Activated B cell treated with CpG ODN at 0.5 μM for 24 hours (primary cell): ENCODE measurements around the gene MYORG. TPM values are rescaled to one million over a fixed set of nuclear protein-coding genes. Genes with fewer than 3 reads are reported as not detected.

Source experiments
- ATAC-seq: fragments of 200-7000 bp; cut with Tn5 transposase; one replicate; pipeline ENCODE4 v1.10.0; 2021; ENCODE audit warnings: low read depth, mild to moderate bottlenecking, moderate library complexity
- CTCF ChIA-PET: fragments of 350-600 bp; sonication (Branson Sonifier 250); formaldehyde crosslinking; loops from one replicate; lab custom pipeline; 2021; ENCODE audit warnings: antibody characterized with exemption; lab: Charles Lee
- POLR2A ChIA-PET: fragments of 350-600 bp; sonication (Branson Sonifier 250); formaldehyde crosslinking; loops from one replicate; lab custom pipeline; 2021; ENCODE audit warnings: antibody characterized with exemption; lab: Charles Lee
- DNase-seq: peaks from one replicate; pipeline ENCODE4 v3.0.0; 2022
- H3K27ac Mint-ChIP-seq: one replicate; pipeline ENCODE4 v1.8.0; 2020; ENCODE audit warnings: mixed read lengths
- H3K27me3 Mint-ChIP-seq: one replicate; pipeline ENCODE4 v1.8.0; 2021; ENCODE audit warnings: mixed read lengths
- H3K36me3 Mint-ChIP-seq: one replicate; pipeline ENCODE4 v1.8.0; 2021; ENCODE audit warnings: low read depth, mixed read lengths
- H3K4me1 Mint-ChIP-seq: one replicate; pipeline ENCODE4 v1.8.0; 2021; ENCODE audit warnings: mixed read lengths
- H3K4me3 Mint-ChIP-seq: one replicate; pipeline ENCODE4 v1.8.0; 2020; ENCODE audit warnings: mild to moderate bottlenecking, mixed read lengths
- H3K9me3 Mint-ChIP-seq: one replicate; pipeline ENCODE4 v1.8.0; 2020; ENCODE audit warnings: mixed read lengths
- intact Hi-C: fragments of 100-400 bp; cut with micrococcal nuclease; formaldehyde crosslinking; loops from one replicate; pipeline ENCODE4 v1.15.1; 2024
- total RNA-seq: library from RNA; stranded (reverse); gene quantifications from 2 replicates; pipeline ENCODE4 v1.2.3, GENCODE V29; 2022
- TF ChIP-seq, protein P1 (sequence below): fragments of 200-600 bp; IDR thresholded peaks from one replicate; pipeline ENCODE4 v1.8.0; 2022; ENCODE audit warnings: antibody characterized with exemption, mild to moderate bottlenecking

MYORG gene
- 0.24 and 0.27 TPM in 2 replicates for total RNA-seq

DNA sequence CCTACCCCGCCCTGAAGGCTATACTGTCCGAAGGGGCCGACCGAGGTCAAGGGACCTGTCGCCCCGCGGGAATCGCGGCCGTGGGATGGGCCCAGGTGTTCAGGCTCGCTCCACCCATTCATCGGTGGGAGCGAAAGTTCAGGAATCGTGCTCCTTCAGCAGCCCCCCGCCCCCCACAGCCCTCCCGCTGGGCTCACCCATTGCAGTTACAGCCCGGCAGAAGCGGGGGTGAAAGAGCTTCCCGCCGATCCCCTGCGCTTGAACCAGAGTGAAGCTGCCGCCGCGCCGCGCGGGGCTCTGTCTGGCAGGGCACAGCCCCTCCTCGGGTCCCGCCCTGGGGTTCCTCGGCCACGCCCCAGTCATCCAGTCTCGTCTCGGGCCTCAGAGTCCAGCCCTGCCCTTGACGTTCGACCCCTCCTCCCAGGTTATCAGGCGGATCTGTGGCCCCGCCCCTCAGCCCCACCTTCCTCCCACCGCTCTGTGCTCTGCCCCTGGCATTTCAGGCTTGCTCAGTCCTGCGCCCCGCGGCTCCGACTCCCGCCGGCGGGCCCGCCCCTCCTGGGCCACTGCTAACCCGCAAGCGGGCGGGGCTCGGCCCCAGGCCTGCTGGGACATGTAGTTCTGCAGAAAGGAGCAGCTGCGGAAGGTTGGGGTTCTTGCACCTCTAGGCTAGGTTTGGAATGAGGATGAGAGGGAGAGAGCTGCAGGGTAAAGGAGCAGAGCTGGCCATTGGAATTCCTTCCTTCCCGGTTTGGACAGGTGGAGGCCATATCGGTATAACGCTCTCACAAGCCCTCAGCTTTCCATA lies at the start of gene MYORG:
Gene MYORG (minus strand): TSS at position 303 of the 808 bp plus-strand sequence. CDS start 3,955 bp downstream, outside the sequence.
- peak; percentile 94 for DNase-seq
- CTCF ChIA-PET = interaction anchor here (1.1 to 3.8 kb wide), 3 partner anchors 28 to 227 kb away, joined by 3 to 13 read pairs (median 9); no protein-coding TSS in a partner anchor
- H3K4me1 Mint-ChIP-seq = peaks cover 42% of the 10 kb centered on the region

GRCh38 chr9:34419716-34420504 lies 43.2 kb upstream of the MYORG start:
- no peaks in the 10 kb centered on the region for H3K36me3 Mint-ChIP-seq
- ATAC-seq (no peak), DNase-seq (no peak)
- H3K27me3 Mint-ChIP-seq = no peaks in the 10 kb centered on the region
- CTCF ChIA-PET = interaction anchor here (0.6 kb wide), 1 partner anchor 95 kb away, joined by 3 read pairs; no protein-coding TSS in a partner anchor
- no peaks in the 10 kb centered on the region for H3K9me3 Mint-ChIP-seq
- H3K4me3 Mint-ChIP-seq = no peak overlapping the region
- H3K27ac Mint-ChIP-seq = no peak overlapping the region
- intact Hi-C loops = no loop called here
- POLR2A ChIA-PET = no interaction called here
- TF ChIP-seq, protein P1, sequence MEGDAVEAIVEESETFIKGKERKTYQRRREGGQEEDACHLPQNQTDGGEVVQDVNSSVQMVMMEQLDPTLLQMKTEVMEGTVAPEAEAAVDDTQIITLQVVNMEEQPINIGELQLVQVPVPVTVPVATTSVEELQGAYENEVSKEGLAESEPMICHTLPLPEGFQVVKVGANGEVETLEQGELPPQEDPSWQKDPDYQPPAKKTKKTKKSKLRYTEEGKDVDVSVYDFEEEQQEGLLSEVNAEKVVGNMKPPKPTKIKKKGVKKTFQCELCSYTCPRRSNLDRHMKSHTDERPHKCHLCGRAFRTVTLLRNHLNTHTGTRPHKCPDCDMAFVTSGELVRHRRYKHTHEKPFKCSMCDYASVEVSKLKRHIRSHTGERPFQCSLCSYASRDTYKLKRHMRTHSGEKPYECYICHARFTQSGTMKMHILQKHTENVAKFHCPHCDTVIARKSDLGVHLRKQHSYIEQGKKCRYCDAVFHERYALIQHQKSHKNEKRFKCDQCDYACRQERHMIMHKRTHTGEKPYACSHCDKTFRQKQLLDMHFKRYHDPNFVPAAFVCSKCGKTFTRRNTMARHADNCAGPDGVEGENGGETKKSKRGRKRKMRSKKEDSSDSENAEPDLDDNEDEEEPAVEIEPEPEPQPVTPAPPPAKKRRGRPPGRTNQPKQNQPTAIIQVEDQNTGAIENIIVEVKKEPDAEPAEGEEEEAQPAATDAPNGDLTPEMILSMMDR = no peak
- no peaks in the 10 kb centered on the region for H3K4me1 Mint-ChIP-seq

More for the DNA sequence above, at the start of gene MYORG:
- Mint-ChIP-seq H3K27ac (peak within 1 kb of the TSS; percentile 75), H3K36me3 (no peaks in the 10 kb centered on the region), H3K4me3 (peak within 1 kb of the TSS; percentile 93), H3K9me3 (no peaks in the 10 kb centered on the region), H3K27me3 (peaks cover 2% of the 10 kb centered on the region)
- peak; percentile 85 for ATAC-seq
- TF ChIP-seq, protein P1 = no peak
- intact Hi-C loops = loop anchor here (1.0 to 5.0 kb wide), 5 partner anchors 47 to 754 kb away; partner anchors contain the start of genes KIF24, NUDT2, UBAP1 and UBE2R2
- POLR2A ChIA-PET = interaction anchor here (0.6 to 1.6 kb wide), 5 partner anchors 46 to 328 kb away, joined by 3 to 9 read pairs (median 3); partner anchors contain the start of genes SIGMAR1 and UBAP2

- TF ChIP-seq, protein P1 = no peak
- no peak overlapping the region for H3K4me3 Mint-ChIP-seq
- no peaks in the 10 kb centered on the region for H3K9me3 Mint-ChIP-seq
- no peaks in the 10 kb centered on the region for H3K4me1 Mint-ChIP-seq
- ChIA-PET POLR2A (no interaction called here), CTCF (interaction anchor here (0.7 kb wide), 1 partner anchor 88 kb away, joined by 4 read pairs; no protein-coding TSS in a partner anchor)
- intact Hi-C loops = no loop called here
- no peak for ATAC-seq
- no peak for DNase-seq
- H3K27ac Mint-ChIP-seq = no peak overlapping the region
- H3K27me3 Mint-ChIP-seq = no peaks in the 10 kb centered on the region
- no peaks in the 10 kb centered on the region for H3K36me3 Mint-ChIP-seq
Measured at GRCh38 chr9:34417734-34418133, 41.0 kb upstream of the MYORG start.

DNA sequence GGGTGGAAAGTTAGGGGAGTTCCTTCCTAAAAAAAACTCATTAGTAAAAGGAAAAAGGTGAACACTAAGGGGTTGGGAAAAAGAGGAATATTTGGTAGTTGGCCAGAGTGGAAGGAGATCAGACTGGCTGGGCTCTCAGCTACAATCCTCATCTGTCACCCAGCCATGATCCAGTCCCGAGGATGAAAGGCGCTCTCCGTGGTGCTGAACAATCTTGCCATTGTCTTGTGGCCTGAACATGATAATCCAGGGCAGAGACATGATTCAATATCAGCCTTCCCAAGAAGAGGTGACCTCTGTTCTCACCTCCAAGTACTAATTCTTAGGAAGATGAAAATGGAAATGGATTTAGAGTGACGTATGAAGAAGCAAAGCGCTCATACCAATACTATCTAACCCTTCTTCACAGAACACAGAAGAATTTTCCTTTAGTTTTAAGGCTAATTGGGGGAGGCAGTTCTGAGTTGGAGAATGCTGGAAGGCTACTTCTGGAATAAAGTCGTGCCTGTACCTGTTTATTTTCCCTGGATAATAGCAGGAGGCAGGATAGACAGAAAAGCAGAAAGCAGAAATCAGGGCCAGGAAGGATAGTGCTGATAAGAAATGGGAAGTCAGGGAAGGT lies 36.6 kb upstream of the MYORG start:
- ChIA-PET POLR2A (no interaction called here), CTCF (interaction anchor here (4.1 kb wide), 1 partner anchor 9 kb away, joined by 12 read pairs; no protein-coding TSS in a partner anchor)
- Mint-ChIP-seq H3K4me1 (no peaks in the 10 kb centered on the region), H3K27me3 (no peaks in the 10 kb centered on the region), H3K9me3 (no peaks in the 10 kb centered on the region), H3K36me3 (no peaks in the 10 kb centered on the region), H3K27ac (no peak overlapping the region), H3K4me3 (no peak overlapping the region)
- intact Hi-C loops = no loop called here
- TF ChIP-seq, protein P1 = no peak
- no peak for DNase-seq
- no peak for ATAC-seq
